VCaP (cell line): Measurements from ENCODE around the gene SEC14L5.
A peak's percentile ranks its signal among the peaks of the same experiment; 100 is the strongest.

Experiments
- H3K27ac ChIP-seq: fragments of 450-650 bp; 2 replicates; pipeline ENCODE4 v1.5.1; 2017
- TF ChIP-seq, protein P1 (sequence below): fragments of 450-650 bp; conservative IDR thresholded peaks from 2 replicates; pipeline ENCODE4 v1.5.1; 2017; ENCODE audit warnings: mild to moderate bottlenecking, moderate library complexity

Gene SEC14L5

DNA sequence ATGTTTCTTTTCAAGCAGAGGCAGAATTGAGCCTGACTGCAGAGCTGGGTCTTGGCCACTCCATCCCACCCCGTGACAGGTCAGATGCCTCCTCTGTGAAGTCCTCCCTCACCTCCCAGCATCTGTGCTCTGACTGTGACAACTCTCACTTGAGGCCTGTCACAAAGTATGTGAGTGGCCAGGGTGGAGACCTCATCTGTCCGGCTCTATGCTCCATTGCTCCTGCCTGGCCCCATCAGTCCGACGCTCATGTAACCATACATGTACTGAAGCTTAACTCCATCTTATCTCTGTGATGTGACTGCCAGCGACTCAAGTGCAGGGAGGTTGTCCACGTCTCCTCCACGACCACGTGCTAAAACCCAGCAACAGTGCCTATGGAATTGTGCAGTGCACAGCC lies 24.7 kb upstream of the SEC14L5 start:
- TF ChIP-seq, protein P1, sequence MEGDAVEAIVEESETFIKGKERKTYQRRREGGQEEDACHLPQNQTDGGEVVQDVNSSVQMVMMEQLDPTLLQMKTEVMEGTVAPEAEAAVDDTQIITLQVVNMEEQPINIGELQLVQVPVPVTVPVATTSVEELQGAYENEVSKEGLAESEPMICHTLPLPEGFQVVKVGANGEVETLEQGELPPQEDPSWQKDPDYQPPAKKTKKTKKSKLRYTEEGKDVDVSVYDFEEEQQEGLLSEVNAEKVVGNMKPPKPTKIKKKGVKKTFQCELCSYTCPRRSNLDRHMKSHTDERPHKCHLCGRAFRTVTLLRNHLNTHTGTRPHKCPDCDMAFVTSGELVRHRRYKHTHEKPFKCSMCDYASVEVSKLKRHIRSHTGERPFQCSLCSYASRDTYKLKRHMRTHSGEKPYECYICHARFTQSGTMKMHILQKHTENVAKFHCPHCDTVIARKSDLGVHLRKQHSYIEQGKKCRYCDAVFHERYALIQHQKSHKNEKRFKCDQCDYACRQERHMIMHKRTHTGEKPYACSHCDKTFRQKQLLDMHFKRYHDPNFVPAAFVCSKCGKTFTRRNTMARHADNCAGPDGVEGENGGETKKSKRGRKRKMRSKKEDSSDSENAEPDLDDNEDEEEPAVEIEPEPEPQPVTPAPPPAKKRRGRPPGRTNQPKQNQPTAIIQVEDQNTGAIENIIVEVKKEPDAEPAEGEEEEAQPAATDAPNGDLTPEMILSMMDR, result no peak
- H3K27ac ChIP-seq, result no peak overlapping the region

- TF ChIP-seq, protein P1, result no peak
- no peak overlapping the region for H3K27ac ChIP-seq
Measured at GRCh38 chr16:4933871-4934395, 24.2 kb upstream of the SEC14L5 start.

- TF ChIP-seq, protein P1, result no peak
- no peak overlapping the region for H3K27ac ChIP-seq
Measured at GRCh38 chr16:4934591-4934990, 23.5 kb upstream of the SEC14L5 start.

GRCh38 chr16:4935241-4935855 lies 22.8 kb upstream of the SEC14L5 start:
- no peak overlapping the region; the same call in 1 of the 2 replicates for H3K27ac ChIP-seq
- TF ChIP-seq, protein P1, result no peak

DNA sequence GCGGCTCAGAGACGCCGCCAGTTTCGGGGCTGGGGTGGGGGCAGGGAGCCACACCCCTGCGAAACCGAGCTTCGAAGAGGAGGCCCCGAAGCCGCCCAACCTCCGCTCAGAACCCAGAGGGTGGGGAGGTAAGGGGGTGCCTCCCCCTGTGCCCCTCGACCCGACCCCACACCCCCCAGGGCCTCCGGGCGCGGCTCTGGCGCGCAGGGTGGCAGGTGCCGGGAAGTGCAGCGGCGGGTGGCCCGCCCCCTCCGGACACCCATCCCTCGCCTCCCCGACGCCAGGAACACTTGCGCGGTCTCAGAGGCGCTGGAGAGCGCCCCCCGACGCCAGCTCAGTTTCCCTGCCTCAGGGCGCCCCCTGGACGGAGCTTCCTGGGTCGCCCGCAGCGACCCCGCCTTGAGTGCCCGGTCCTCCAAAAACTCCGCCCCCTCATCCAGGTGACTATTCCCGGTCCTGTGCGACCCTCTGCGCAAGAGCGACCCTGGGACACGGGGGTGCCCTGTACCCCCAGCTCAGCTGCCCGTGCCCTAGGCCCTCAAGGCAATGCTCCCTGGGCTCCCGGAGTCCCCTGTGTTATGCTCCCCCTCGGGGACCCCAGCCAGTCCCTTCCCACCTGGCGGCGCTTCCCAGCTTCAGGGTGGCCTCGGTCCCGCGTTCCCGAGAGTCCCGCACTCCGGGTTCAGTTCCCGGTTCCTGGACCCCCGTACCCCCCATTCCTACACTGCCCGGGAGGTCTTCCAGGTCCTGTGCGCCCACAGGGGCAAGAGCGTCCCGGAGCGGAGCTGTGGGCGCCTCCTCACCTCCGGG lies 21.7 kb upstream of the SEC14L5 start:
- TF ChIP-seq, protein P1, result peak; percentile 60
- peak overlapping the region; percentile 55; the same call in 1 of the 2 replicates for H3K27ac ChIP-seq

GRCh38 chr16:4936991-4937781 lies 20.9 kb upstream of the SEC14L5 start, which contains the start of gene PPL:
TSS of gene PPL (minus strand) at chr16:4937148. CDS start at chr16:4937045, 103 bp downstream.
- TF ChIP-seq, protein P1, result no peak
- peak within 1 kb of the TSS; percentile 55; the same call in 1 of the 2 replicates for H3K27ac ChIP-seq
